ACC112 (cell line): ENCODE measurements around the gene HBS1L.

ENCODE experiments used
- H2AFZ ChIP-seq: fragments of 200-600 bp; sonication (generic); one replicate; pipeline ENCODE4 v1.6.0; 2017; ENCODE audit warnings: antibody characterized with exemption, low read length; ENCODE audit not compliant: unreplicated experiment
- H3K27ac ChIP-seq: fragments of 200-600 bp; sonication (generic); 2 replicates; pipeline ENCODE4 v1.5.1; 2014; ENCODE audit warnings: low read depth, mild to moderate bottlenecking, antibody characterized with exemption, low read length, moderate library complexity
- H3K27me3 ChIP-seq: fragments of 200-600 bp; sonication (generic); 2 replicates; pipeline ENCODE4 v1.6.1; 2014; ENCODE audit warnings: mild to moderate bottlenecking, antibody characterized with exemption, low read length, moderate library complexity, mixed read lengths; ENCODE audit not compliant: insufficient read depth
- H3K36me3 ChIP-seq: fragments of 200-600 bp; sonication (generic); 2 replicates; pipeline ENCODE4 v1.6.1; 2016; ENCODE audit warnings: mild to moderate bottlenecking, antibody characterized with exemption, low read length, moderate library complexity, mixed read lengths; ENCODE audit not compliant: insufficient read depth
- H3K4me1 ChIP-seq: fragments of 200-600 bp; sonication (generic); one replicate; pipeline ENCODE4 v1.6.1; 2016; ENCODE audit warnings: low read length, mixed read lengths; ENCODE audit not compliant: insufficient read depth, unreplicated experiment, control insufficient read depth
- H3K4me3 ChIP-seq: fragments of 200-600 bp; sonication (generic); 2 replicates; pipeline ENCODE4 v1.5.1; 2014; ENCODE audit warnings: mild to moderate bottlenecking, low read depth, low read length
- H3K79me2 ChIP-seq: fragments of 200-600 bp; sonication (generic); one replicate; pipeline ENCODE4 v1.6.0; 2016; ENCODE audit warnings: low read length; ENCODE audit not compliant: control insufficient read depth, unreplicated experiment, insufficient read depth

HBS1L gene

DNA sequence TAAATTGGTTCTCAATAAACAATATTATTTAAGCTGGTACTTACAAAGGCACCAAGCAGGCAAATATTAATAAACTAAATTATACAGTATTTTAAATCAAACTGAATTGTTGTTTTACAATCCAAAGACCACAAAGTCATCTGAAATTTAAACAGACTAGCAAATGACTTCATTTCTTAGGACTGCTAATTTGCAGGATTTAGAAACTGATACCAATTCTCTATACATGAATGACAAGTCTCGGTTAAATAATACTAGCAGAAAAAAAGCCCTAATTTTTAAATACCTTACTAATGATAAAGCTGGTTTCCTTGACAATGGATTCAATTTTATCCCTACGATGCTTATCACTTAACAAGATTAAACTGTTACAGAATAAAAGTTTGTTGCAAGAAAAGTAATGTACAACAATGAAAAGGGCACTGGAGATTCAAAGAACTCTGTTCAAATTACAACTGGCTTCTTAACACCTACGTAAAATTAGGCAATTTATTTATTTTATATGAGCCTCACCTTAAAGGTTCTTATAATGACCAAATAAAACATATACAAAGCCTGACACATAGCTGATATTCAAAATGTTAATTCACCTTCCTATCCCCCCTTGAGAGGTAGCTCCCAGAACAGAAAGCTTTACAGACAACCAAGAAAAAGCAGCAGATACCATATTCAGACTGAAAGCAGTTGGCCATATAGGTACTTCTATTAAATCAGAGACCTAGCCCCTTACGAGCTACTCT is 33.1 kb downstream of the HBS1L start:
- Histone ChIP-seq H3K36me3 (no peaks in the 10 kb centered on the region), H3K27ac (no peak overlapping the region), H3K4me3 (no peak overlapping the region), H3K27me3 (no peaks in the 10 kb centered on the region), H2AFZ (no peak overlapping the region), H3K79me2 (peaks cover 10% of the 10 kb centered on the region), H3K4me1 (no peaks in the 10 kb centered on the region)

DNA sequence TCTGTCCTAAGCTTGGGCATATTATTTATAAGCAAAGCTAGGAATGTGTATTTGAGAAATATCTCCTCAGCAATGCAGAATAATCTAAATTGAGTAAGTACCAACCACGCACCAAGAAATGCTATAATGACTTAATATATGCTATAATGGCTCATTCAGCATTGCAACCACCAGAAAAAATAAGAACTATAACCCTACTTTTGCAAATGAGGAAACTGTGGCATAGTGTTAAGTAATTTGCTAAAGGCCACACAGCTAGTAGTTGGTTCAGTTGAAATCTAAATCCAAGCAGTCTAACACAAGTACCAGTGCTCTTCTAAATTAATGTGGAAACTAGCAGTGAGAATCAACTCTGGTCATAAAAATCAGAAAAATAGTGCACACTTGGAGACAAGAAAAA is 35.7 kb downstream of the HBS1L start:
- no peak overlapping the region for H3K4me3 ChIP-seq
- H2AFZ ChIP-seq = no peak overlapping the region
- no peak overlapping the region for H3K27ac ChIP-seq
- H3K36me3 ChIP-seq = no peaks in the 10 kb centered on the region
- peaks cover 6% of the 10 kb centered on the region for H3K4me1 ChIP-seq
- peaks cover 6% of the 10 kb centered on the region for H3K79me2 ChIP-seq
- no peaks in the 10 kb centered on the region for H3K27me3 ChIP-seq

DNA sequence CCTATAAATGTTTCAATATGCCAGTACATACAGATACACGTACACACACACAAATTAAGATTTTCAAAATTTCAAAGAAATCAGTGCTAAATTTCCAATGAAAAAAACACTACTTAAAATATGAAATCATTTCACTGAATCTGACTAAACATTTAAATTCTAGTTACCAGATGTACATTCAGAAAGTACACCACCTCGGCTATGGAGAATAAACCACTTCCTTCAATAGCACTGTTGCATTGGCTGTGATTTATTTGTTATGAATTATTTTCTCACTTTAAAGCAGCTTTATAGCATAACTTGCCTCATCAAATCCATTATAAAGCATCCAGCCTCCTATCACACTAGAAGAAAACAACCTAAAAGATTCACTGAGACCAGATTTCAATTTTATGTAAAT is 36.6 kb downstream of the HBS1L start:
- no peak overlapping the region for H3K27ac ChIP-seq
- H3K79me2 ChIP-seq = peaks cover 9% of the 10 kb centered on the region
- no peaks in the 10 kb centered on the region for H3K27me3 ChIP-seq
- no peaks in the 10 kb centered on the region for H3K36me3 ChIP-seq
- no peak overlapping the region for H3K4me3 ChIP-seq
- peaks cover 10% of the 10 kb centered on the region for H3K4me1 ChIP-seq
- no peak overlapping the region for H2AFZ ChIP-seq

DNA sequence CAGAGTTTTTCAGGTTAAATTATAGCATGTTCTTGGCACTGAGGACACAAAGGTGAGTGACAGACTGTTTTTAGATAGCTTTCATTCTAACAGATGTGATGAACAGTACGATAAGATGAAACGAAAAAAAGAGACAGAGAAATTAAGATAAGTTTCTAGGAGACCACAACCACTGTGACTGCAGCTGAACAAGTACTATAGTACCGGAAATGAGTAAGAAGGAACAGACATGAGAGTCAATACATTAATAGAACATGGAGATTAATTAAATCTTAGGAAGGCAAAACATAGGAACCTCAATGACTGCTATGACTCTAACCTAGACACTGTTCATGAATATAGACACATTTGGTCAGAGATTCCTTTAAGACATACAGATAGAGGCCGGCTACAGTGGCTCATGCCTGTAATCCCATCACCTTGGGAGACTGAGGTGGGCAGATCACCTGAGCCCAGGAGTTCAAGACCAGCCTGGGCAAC is 40.2 kb downstream of the HBS1L start:
- Histone ChIP-seq H3K4me3 (no peak overlapping the region), H2AFZ (no peak overlapping the region), H3K27me3 (no peaks in the 10 kb centered on the region), H3K4me1 (peaks cover 16% of the 10 kb centered on the region), H3K36me3 (no peaks in the 10 kb centered on the region), H3K79me2 (peaks cover 6% of the 10 kb centered on the region), H3K27ac (no peak overlapping the region)

DNA sequence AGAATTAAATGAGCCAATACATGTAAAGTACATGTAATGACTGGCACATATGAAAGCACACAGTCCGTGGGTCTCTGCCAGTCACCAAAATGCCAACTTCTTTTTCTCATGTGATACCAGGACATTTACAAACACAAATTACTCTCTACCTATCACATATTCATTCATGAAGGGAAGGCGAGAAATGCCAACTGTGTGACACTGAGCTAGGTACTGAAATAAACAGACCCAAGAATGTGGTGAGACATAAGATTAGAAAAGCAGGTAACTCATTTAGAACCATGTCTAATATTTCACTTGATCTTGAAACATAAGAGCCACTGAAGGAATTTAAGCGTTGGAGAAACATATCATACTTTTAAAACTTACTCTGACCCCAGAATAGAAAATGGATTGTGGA is 41.4 kb downstream of the HBS1L start:
- Histone ChIP-seq H3K27ac (no peak overlapping the region), H3K4me3 (no peak overlapping the region), H3K27me3 (no peaks in the 10 kb centered on the region), H3K79me2 (peaks cover 6% of the 10 kb centered on the region), H3K4me1 (peaks cover 16% of the 10 kb centered on the region), H2AFZ (no peak overlapping the region), H3K36me3 (no peaks in the 10 kb centered on the region)

DNA sequence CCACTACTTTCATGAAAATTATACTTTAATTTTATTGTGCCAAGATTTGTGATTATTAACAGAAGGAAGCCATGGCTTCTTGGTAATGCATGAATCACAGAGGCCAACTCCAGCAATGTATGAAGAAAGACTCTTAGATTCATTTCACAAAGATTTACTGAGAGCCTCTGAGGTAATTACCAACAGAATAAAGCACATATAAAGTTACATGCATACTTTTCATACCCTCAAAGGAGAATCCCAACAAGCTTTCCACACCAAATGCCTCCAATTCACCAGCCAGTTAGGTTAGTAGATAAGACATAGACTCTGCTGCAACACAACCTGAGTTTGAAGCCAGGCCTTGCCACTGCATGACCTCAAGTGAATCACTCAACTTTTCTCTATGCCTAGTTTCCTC is 41.9 kb downstream of the HBS1L start:
- Histone ChIP-seq H3K4me3 (no peak overlapping the region), H3K36me3 (no peaks in the 10 kb centered on the region), H2AFZ (no peak overlapping the region), H3K4me1 (peaks cover 16% of the 10 kb centered on the region), H3K79me2 (peaks cover 6% of the 10 kb centered on the region), H3K27ac (no peak overlapping the region), H3K27me3 (no peaks in the 10 kb centered on the region)

DNA sequence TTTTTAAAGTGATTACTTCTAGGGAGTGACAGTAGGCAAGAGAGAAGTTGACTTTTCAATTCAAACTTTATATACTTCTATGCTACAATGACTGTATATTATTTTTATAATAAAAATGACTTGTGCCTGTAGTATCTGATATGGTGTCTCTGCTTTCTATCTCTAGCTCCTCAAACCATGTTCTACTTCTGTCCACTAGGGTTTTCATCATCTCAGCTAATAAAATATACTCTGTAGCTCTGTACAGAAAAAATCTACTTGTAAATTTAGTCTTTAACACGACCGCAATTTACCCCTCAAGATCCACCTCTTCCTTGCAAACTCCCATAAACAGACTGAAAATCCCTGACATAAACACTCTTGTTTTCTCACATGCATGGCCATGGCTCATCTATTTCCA is 42.3 kb downstream of the HBS1L start:
- H3K27me3 ChIP-seq = no peaks in the 10 kb centered on the region
- no peak overlapping the region for H3K4me3 ChIP-seq
- peaks cover 16% of the 10 kb centered on the region for H3K4me1 ChIP-seq
- H3K79me2 ChIP-seq = peaks cover 6% of the 10 kb centered on the region
- H3K36me3 ChIP-seq = no peaks in the 10 kb centered on the region
- no peak overlapping the region for H3K27ac ChIP-seq
- no peak overlapping the region for H2AFZ ChIP-seq

DNA sequence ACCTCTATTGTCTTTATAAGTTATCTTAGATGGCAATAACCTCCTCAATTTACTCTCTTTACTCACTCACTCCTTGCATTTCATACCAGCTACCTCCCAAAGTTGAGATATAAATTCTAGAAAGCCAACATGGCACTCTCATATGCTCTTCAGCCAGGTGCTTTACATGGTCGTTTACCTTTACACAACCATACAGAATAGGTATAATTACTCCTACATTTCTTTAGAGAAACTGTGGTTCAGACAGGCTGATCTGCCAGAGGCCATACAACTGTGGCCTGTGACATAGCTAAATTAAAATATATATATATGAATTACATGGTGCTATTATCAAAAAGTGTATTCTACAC is 45.7 kb downstream of the HBS1L start:
- H3K27ac ChIP-seq = no peak overlapping the region
- H3K4me1 ChIP-seq = peaks cover 10% of the 10 kb centered on the region
- H2AFZ ChIP-seq = no peak overlapping the region
- H3K4me3 ChIP-seq = no peak overlapping the region
- no peaks in the 10 kb centered on the region for H3K27me3 ChIP-seq
- H3K36me3 ChIP-seq = no peaks in the 10 kb centered on the region
- H3K79me2 ChIP-seq = peaks cover 3% of the 10 kb centered on the region

DNA sequence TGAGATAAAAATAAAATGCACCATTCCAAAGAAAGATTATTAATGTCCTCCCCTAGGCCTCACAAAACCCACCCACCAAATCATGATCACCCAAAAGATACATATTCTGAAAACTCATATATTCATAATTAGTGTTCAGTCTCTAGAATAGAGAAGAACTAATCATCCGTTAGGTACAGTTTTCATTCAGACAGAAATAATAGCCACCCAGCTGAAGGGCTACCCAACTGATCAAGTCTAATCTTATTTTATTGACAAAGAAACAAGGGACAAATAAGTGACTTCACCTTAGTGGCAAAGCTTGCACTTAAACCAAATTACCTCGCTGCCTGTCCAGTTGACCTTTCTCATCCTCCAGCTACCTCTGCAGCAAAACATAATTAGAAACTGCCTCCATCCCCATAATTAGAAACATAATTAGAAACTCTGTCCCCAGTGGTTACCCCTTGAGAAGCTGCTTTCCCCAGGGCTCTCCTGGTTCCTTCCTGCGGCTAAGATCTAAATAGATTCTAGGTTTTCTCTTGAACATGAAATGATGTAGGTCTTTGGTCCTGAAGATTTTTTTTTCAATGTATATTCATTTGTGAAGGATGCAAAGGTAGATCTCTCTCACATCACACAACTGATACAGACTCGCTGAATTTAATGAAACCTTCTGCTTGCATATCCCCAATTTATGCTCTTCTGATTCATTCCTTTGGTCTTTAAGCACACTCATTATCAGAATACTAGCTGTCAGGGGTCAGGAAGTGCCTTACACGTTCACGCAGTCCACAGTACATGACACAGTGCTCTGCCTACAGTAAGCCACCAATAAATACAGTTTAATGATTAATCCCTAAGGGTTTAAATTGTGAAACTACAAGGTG is 46.3 kb downstream of the HBS1L start:
- no peak overlapping the region for H3K4me3 ChIP-seq

DNA sequence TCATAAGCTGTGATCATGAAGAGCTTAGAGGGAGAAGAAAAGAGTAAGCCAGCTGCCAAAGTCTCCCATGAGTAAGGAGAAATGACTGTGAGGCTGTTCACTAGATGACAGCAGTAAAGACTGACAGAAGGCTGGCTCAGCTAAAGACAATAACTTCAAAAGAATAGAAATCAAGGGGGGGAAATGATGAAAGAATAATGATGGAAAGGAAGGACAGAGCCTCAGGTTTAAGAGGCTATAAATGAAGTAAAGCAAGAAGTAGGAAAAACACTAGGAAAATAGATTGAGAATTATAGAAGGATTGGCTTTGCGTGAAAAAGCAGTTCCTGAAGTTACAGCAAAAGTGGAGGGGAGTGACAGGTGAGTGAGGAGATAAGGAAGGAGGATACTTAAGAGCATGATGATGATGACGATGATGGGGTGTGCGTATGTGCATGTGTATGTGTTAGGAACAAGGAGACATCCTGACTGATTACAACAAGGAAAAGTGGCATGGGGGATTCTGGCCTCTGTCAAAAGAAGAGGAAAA is 48.2 kb downstream of the HBS1L start:
- no peaks in the 10 kb centered on the region for H3K36me3 ChIP-seq
- no peak overlapping the region for H2AFZ ChIP-seq
- no peaks in the 10 kb centered on the region for H3K27me3 ChIP-seq
- no peaks in the 10 kb centered on the region for H3K4me1 ChIP-seq
- H3K79me2 ChIP-seq = no peaks in the 10 kb centered on the region
- H3K4me3 ChIP-seq = no peak overlapping the region
- H3K27ac ChIP-seq = no peak overlapping the region

More for the DNA sequence above, 46.3 kb downstream of the HBS1L start:
- no peaks in the 10 kb centered on the region for H3K27me3 ChIP-seq
- H3K27ac ChIP-seq = no peak overlapping the region
- no peaks in the 10 kb centered on the region for H3K36me3 ChIP-seq
- H3K4me1 ChIP-seq = peaks cover 9% of the 10 kb centered on the region
- H3K79me2 ChIP-seq = peaks cover under 1% of the 10 kb centered on the region
- H2AFZ ChIP-seq = no peak overlapping the region
